ENCODE measurements around the gene KRTAP1-3.
"Not testable (repeated sequence)": the region's sequence is repeated elsewhere in the genome, so short reads cannot be mapped to it uniquely, and the experiment has no call there.

- TF ChIP-seq, protein P1, sequence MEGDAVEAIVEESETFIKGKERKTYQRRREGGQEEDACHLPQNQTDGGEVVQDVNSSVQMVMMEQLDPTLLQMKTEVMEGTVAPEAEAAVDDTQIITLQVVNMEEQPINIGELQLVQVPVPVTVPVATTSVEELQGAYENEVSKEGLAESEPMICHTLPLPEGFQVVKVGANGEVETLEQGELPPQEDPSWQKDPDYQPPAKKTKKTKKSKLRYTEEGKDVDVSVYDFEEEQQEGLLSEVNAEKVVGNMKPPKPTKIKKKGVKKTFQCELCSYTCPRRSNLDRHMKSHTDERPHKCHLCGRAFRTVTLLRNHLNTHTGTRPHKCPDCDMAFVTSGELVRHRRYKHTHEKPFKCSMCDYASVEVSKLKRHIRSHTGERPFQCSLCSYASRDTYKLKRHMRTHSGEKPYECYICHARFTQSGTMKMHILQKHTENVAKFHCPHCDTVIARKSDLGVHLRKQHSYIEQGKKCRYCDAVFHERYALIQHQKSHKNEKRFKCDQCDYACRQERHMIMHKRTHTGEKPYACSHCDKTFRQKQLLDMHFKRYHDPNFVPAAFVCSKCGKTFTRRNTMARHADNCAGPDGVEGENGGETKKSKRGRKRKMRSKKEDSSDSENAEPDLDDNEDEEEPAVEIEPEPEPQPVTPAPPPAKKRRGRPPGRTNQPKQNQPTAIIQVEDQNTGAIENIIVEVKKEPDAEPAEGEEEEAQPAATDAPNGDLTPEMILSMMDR (IDR thresholded peaks at IDR 0.05; ENCODE audit: low read depth, low read length), result not testable (repeated sequence)
- TF ChIP-seq, protein P2, sequence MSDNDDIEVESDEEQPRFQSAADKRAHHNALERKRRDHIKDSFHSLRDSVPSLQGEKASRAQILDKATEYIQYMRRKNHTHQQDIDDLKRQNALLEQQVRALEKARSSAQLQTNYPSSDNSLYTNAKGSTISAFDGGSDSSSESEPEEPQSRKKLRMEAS (IDR thresholded peaks at IDR 0.05; ENCODE audit: low read depth, low read length), result not testable (repeated sequence)
Measured at GRCh38 chr17:41084100-41084856, 49.6 kb upstream of the KRTAP1-3 start, which contains the start of gene KRTAP4-7.
